Panc1 (cell line): ENCODE measurements around the gene PAX1. TPM values are rescaled to one million over a fixed set of nuclear protein-coding genes. Genes with fewer than 3 reads are reported as not detected.

Experiments used
- ATAC-seq: fragments of 200-7000 bp; cut with Tn5 transposase; 2 replicates; pipeline ENCODE4 v1.9.1; 2020; ENCODE audit warnings: mild to moderate bottlenecking, moderate library complexity
- Bru-seq: library from RNA; stranded (reverse); fragments of 400-500 nt; gene quantifications from one replicate; lab custom pipeline; 2021; lab: Mats Ljungman, UMichigan
- BruChase-seq, 2 experiments: library from RNA; stranded (reverse); fragments of 400-500 nt; gene quantifications; one replicate each; lab custom pipeline; 2021; lab: Mats Ljungman, UMichigan
- BruUV-seq: library from RNA; stranded (reverse); fragments of 400-500 nt; replicated peaks from 2 replicates; lab custom pipeline; 2021; lab: Mats Ljungman, UMichigan
- CTCF ChIA-PET: fragments of 300-600 bp; sonication (Branson Sonifier 250); formaldehyde crosslinking; loops from one replicate; lab custom pipeline; 2022; ENCODE audit warnings: antibody characterized with exemption; lab: Charles Lee
- POLR2A ChIA-PET: fragments of 300-600 bp; sonication (Branson Sonifier 250); formaldehyde crosslinking; loops from one replicate; lab custom pipeline; 2022; ENCODE audit warnings: antibody characterized with exemption; lab: Charles Lee
- DNase-seq: peaks from one replicate; pipeline ENCODE4 v3.0.0-alpha.2; 2010; ENCODE audit warnings: low read depth, low spot score
- H3K27ac ChIP-seq: 2 replicates; pipeline ENCODE4 v1.5.1; 2011; ENCODE audit warnings: mild to moderate bottlenecking, low read length, inconsistent platforms
- H3K27me3 ChIP-seq: fragments of 200-500 bp; sonication (Bioruptor generic); 2 replicates; pipeline ENCODE4 v1.6.0; 2014; ENCODE audit warnings: low read length, inconsistent platforms; ENCODE audit not compliant: control insufficient read depth, insufficient read depth
- H3K36me3 ChIP-seq: fragments of 200-500 bp; sonication (Bioruptor generic); 2 replicates; pipeline ENCODE4 v1.5.1; 2014; ENCODE audit warnings: inconsistent platforms, mild to moderate bottlenecking, low read length, moderate library complexity; ENCODE audit not compliant: control insufficient read depth, insufficient read depth
- H3K4me1 ChIP-seq: 2 replicates; pipeline ENCODE4 v1.5.1; 2011; ENCODE audit warnings: inconsistent platforms, mild to moderate bottlenecking, low read length, moderate library complexity; ENCODE audit not compliant: control insufficient read depth, insufficient read depth
- H3K4me3 ChIP-seq, 2 experiments: 2 replicates each; pipeline ENCODE4 v1.5.1; 2011 to 2012; ENCODE audit warnings: low read depth in 2 of 2, low read length in 2 of 2, mild to moderate bottlenecking in 2 of 2, inconsistent platforms in 1 of 2, moderate library complexity in 1 of 2
- H3K9me3 ChIP-seq: fragments of 200-500 bp; sonication (Bioruptor generic); 2 replicates; pipeline ENCODE4 v1.5.1; 2014; ENCODE audit warnings: low read depth, mild to moderate bottlenecking, inconsistent platforms, low read length, moderate library complexity; ENCODE audit not compliant: control insufficient read depth, insufficient read depth
- POLR2AphosphoS5 ChIP-seq: IDR thresholded peaks from 2 replicates; pipeline ENCODE4 v1.6.1; 2012; ENCODE audit warnings: mild to moderate bottlenecking, low read depth, low read length, moderate library complexity
- REST ChIP-seq, 2 experiments: IDR thresholded peaks; 2 replicates each; pipeline ENCODE4 v1.6.1; 2011 to 2012; ENCODE audit warnings: low read depth in 2 of 2, control low read depth in 1 of 2, low read length in 1 of 2, mild to moderate bottlenecking in 1 of 2, moderate library complexity in 1 of 2; ENCODE audit not compliant: insufficient read depth in 1 of 2
- SIN3A ChIP-seq: IDR thresholded peaks from 2 replicates; pipeline ENCODE4 v1.6.1; 2012; ENCODE audit warnings: low read depth, mild to moderate bottlenecking, low read length, moderate library complexity, borderline replicate concordance; ENCODE audit not compliant: insufficient read depth
- TCF7L2 ChIP-seq: IDR thresholded peaks from 2 replicates; pipeline ENCODE4 v1.6.1; 2011; ENCODE audit warnings: mild to moderate bottlenecking, low read depth, low read length, inconsistent platforms
- in situ Hi-C: cut with HindIII; loops from 2 replicates; pipeline ENCODE4 v1.10.0; 2016; ENCODE audit warnings: low sequenced_read_pairs, low pct_unique_long_range_greater_than_20kb
- intact Hi-C: fragments of 100-400 bp; cut with micrococcal nuclease; formaldehyde crosslinking; loops from one replicate; pipeline ENCODE4 v1.10.0; 2022; ENCODE audit not compliant: unreplicated experiment
- long read RNA-seq: library from polyadenylated mRNA; unstranded; transcript quantifications from one replicate; pipeline ENCODE4 v2.0.0, GENCODE V29; 2021; ENCODE audit not compliant: unreplicated experiment
- polyA plus RNA-seq: library from polyadenylated mRNA; unstranded; fragments of >200 nt; gene quantifications from one replicate; pipeline ENCODE4 v1.2.1, GENCODE V29; 2012; ENCODE audit warnings: missing spikeins; ENCODE audit not compliant: insufficient read length
- total RNA-seq: library from RNA; stranded (reverse); gene quantifications from one replicate; pipeline ENCODE4 v1.2.1, GENCODE V29; 2021; ENCODE audit not compliant: unreplicated experiment
- TF ChIP-seq, protein P1 (sequence below): fragments of 450-650 bp; IDR thresholded peaks from 2 replicates; pipeline ENCODE4 v1.5.1; 2017; ENCODE audit warnings: mild to moderate bottlenecking

PAX1 gene
- total RNA-seq (not detected), Bru-seq, nascent RNA (not detected), BruChase-seq, experiment 1, labeled RNA remaining after a 2-hour chase (not detected), BruChase-seq, experiment 2, labeled RNA remaining after a 6-hour chase (not detected)
- not detected for polyA plus RNA-seq
- long read RNA-seq = 0 reads

DNA sequence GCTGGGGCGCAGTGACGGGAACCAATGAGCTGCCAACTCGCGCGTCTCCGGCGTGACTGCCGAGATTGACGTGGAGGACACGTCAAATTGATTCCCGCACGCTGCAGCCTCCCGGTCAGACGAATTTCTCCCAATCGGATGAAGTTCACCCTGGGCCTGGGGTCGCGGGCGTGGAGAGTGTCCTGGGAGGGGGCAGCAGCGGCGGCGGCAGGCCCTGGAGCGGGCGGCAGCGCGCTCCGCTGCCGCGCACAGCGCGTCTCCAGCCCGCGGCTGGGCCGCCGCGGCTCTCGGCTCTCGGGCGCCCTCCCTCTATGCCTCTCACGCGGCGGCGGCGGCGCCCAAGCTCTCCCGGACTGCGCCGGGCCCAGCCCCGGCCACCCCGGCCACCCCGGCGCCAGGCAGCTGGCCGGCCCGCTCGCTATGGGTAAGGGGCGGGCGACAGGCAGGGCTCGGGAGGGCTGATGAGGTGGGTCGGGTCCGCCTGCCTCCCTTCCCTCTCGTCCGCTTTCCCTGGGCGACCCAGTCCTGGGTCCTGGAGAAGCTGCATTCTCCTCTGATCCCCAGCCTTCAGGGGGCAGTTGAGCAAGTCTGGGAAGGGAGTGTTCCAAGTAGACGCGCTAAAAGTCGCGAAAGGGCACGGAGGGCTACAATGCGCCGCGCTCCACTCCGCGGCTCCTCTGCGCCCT is at the start of gene PAX1:
Gene PAX1 (plus strand): TSS at position 90 of the 686 bp plus-strand sequence. CDS start 49 bp downstream, at position 139.
- H3K4me3 ChIP-seq = no peak within 1 kb of the TSS
- no TSS peak for BruUV-seq
- ChIA-PET CTCF (no interaction called here), POLR2A (no interaction called here)
- no peak for TF ChIP-seq SIN3A
- TF ChIP-seq POLR2AphosphoS5 = no peak
- no peak for TF ChIP-seq TCF7L2
- TF ChIP-seq, protein P1, sequence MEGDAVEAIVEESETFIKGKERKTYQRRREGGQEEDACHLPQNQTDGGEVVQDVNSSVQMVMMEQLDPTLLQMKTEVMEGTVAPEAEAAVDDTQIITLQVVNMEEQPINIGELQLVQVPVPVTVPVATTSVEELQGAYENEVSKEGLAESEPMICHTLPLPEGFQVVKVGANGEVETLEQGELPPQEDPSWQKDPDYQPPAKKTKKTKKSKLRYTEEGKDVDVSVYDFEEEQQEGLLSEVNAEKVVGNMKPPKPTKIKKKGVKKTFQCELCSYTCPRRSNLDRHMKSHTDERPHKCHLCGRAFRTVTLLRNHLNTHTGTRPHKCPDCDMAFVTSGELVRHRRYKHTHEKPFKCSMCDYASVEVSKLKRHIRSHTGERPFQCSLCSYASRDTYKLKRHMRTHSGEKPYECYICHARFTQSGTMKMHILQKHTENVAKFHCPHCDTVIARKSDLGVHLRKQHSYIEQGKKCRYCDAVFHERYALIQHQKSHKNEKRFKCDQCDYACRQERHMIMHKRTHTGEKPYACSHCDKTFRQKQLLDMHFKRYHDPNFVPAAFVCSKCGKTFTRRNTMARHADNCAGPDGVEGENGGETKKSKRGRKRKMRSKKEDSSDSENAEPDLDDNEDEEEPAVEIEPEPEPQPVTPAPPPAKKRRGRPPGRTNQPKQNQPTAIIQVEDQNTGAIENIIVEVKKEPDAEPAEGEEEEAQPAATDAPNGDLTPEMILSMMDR = no peak
- TF ChIP-seq REST (IDR thresholded peaks at IDR 0.05; ENCODE audit: insufficient read depth in 1 of 2, low read depth in 2 of 2, low read length in 1 of 2) = no peak
- no peak within 1 kb of the TSS for H3K27ac ChIP-seq
- in situ Hi-C loops (no loop called here), intact Hi-C loops (no loop called here)
- no peaks in the 10 kb centered on the region for H3K27me3 ChIP-seq
- no peaks in the 10 kb centered on the region for H3K9me3 ChIP-seq
- no peak for ATAC-seq
- H3K36me3 ChIP-seq = no peaks in the 10 kb centered on the region
- no peaks in the 10 kb centered on the region for H3K4me1 ChIP-seq
- no peak for DNase-seq

DNA sequence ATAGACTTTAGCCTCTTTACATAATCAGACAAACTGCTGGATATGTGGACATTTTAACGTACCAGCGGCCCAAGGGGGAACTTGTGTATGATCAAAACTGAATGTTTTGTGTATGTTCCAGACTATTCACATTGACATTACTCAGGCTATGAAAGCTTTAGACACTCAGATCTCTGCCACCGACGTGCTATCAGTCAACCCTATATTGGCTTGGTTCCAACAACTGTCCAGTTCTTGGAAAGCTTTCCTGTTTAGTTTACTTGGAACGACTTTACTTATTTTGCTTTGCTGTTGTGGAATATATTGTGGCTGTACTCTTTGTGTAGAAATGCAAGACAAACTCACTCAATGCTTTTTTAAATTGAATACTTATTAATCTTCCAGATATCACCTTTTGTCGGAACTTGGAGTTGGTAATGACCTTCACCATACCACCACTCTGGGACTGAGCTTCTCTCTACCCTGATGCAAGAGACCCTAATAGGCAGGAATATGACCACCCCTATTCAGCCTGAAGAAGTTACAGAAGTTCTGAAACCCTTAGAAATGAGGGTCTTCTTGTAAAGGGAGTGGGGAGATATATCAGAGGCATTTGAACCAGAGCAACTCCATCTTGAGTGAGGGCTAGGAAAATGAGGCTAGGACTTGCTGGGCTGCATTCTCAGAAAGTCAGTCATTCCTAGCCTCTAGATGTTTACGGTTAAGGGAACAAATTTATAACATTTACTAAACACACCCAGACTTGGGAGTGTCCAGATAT is 49.0 kb upstream of the PAX1 start:
- Histone ChIP-seq H3K27me3 (peaks cover 5% of the 10 kb centered on the region; the same call in 1 of the 2 replicates), H3K36me3 (no peaks in the 10 kb centered on the region), H3K4me1 (no peaks in the 10 kb centered on the region), H3K4me3 (no peak overlapping the region), H3K27ac (no peak overlapping the region), H3K9me3 (no peaks in the 10 kb centered on the region)
- in situ Hi-C loops (no loop called here), intact Hi-C loops (no loop called here)
- no peak for ATAC-seq
- no peak for DNase-seq
- no peak for TF ChIP-seq POLR2AphosphoS5
- TF ChIP-seq, protein P1 = no peak
- TF ChIP-seq REST (IDR thresholded peaks at IDR 0.05; ENCODE audit: insufficient read depth in 1 of 2, low read depth in 2 of 2, low read length in 1 of 2) = no peak
- no peak for TF ChIP-seq SIN3A
- no peak for TF ChIP-seq TCF7L2
- ChIA-PET POLR2A (no interaction called here), CTCF (no interaction called here)
- BruUV-seq = no TSS peak
